ENCODE measurements around the gene TADA1.

DNA sequence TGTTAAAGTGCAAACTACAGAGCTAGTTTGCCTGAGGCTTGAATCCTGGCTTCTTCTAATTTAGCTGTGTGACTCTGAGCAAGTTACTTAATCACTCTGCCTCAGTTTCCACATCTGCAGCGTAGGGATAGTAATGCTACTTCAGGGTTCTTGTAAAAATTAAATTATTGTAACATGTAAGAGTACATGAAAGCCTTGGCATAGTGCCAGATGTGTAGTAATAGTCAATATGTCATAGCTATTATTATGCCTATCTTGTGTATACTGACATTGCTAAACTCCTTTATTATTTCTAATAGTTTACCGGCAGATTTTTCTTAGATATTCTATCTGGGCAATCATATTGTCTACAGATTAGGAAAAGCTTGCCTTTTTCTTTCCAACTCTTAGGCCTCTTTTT, 6.8 kb upstream of the TADA1 start:
- TF ChIP-seq, protein P1, sequence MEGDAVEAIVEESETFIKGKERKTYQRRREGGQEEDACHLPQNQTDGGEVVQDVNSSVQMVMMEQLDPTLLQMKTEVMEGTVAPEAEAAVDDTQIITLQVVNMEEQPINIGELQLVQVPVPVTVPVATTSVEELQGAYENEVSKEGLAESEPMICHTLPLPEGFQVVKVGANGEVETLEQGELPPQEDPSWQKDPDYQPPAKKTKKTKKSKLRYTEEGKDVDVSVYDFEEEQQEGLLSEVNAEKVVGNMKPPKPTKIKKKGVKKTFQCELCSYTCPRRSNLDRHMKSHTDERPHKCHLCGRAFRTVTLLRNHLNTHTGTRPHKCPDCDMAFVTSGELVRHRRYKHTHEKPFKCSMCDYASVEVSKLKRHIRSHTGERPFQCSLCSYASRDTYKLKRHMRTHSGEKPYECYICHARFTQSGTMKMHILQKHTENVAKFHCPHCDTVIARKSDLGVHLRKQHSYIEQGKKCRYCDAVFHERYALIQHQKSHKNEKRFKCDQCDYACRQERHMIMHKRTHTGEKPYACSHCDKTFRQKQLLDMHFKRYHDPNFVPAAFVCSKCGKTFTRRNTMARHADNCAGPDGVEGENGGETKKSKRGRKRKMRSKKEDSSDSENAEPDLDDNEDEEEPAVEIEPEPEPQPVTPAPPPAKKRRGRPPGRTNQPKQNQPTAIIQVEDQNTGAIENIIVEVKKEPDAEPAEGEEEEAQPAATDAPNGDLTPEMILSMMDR (IDR thresholded peaks at IDR 0.05) = no peak
- TF ChIP-seq POLR2A (IDR thresholded peaks at IDR 0.05) = no peak
